HCT116 (cell line): ENCODE measurements around the gene PGK2. TPM values are rescaled to one million over a fixed set of nuclear protein-coding genes. Genes with fewer than 3 reads are reported as not detected.

Source experiments
- total RNA-seq: library from RNA; stranded (reverse); gene quantifications from one replicate; pipeline ENCODE4 v1.2.1, GENCODE V29; 2021; ENCODE audit not compliant: unreplicated experiment

The PGK2 gene
- total RNA-seq, 1 experiment from 2014 or later = not detected

Other genes starting within 250 kb of the PGK2 start
- 31.6 TPM for gene C6orf141, start 236.6 kb downstream of the PGK2 start, total RNA-seq
- gene RHAG, start 150.4 kb downstream of the PGK2 start, total RNA-seq = 0.57 TPM
- gene CRISP2, start 73.7 kb downstream of the PGK2 start, total RNA-seq = not detected
- not detected for gene CRISP3, start 42.9 kb downstream of the PGK2 start, total RNA-seq
- not detected for gene CRISP1, start 79.2 kb upstream of the PGK2 start, total RNA-seq
- gene DEFB114, start 176.9 kb upstream of the PGK2 start, total RNA-seq = not detected
- not detected for gene DEFB113, start 182.3 kb upstream of the PGK2 start, total RNA-seq
- not detected for gene DEFB110, start 234.7 kb upstream of the PGK2 start, total RNA-seq